HG03103 (cell line): Measurements from ENCODE around the gene PRAMEF8.
"Not testable (repeated sequence)": the region's sequence is repeated elsewhere in the genome, so short reads cannot be mapped to it uniquely, and the experiment has no call there.

Source experiments
- ATAC-seq: cut with Tn5 transposase; IDR thresholded peaks from one replicate; pipeline ENCODE4 v1.9.1; 2021; ENCODE audit warnings: low read depth; ENCODE audit not compliant: unreplicated experiment

The PRAMEF8 gene

DNA sequence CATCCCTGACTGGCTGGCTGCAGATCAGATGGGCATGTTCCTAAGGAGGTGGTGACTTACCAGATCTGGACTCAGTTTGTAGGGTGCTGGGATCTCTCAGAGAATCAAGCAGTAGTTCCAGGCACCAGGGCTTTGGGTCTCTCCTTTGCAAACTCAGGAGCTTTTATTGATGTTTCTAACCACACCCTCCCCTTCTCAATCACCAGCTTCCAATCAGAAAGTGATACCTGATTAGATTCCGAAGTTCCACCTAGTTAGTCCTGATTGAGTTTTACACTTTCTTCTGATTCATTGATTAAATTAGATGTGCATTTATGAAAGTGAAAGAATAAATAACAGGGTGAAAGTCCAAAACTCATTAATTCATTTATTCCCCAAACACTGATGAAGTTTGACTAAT, at the start of gene PRAMEF8:
Gene PRAMEF8, minus strand, starts transcription at position 101 of the 400 bp plus-strand sequence. CDS start 1,046 bp downstream, outside the sequence.
- not testable (repeated sequence) for ATAC-seq

DNA sequence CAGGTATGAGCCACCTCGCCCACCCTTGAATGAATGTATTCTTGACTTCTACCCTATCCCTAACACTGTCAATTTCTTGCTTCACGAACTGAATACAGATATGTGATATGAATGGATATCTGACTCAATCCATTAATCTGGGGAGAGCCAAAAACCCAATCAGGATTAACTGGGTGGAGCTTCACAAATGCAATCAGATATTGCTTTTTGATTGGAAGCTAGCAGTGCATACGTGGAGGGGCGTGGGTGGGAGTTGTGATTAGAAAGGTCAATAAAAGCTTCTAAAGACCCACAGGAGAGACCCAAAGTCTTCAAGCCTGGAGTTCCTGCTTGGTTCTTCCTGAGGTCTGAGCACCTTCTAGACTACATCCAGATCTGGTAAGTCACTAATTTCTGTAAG, 30.3 kb upstream of the PRAMEF8 start, which contains the start of gene PRAMEF15:
Gene PRAMEF15, plus strand, starts transcription at position 301 of the 400 bp plus-strand sequence. CDS start 2,827 bp downstream, outside the sequence.
- not testable (repeated sequence) for ATAC-seq

- not testable (repeated sequence) for ATAC-seq
Observed at GRCh38 chr1:13303239-13303638, 18.3 kb upstream of the PRAMEF8 start, which contains the start of gene PRAMEF33. Gene PRAMEF33, plus strand, starts transcription at chr1:13303539. Its CDS starts 2,416 bp downstream, at chr1:13305955.

GRCh38 chr1:13302197-13302596, 17.3 kb upstream of the PRAMEF8 start:
- ATAC-seq = not testable (repeated sequence)

- ATAC-seq = not testable (repeated sequence)
Observed at GRCh38 chr1:13298699-13299098, 13.8 kb upstream of the PRAMEF8 start.

GRCh38 chr1:13297216-13297931, 12.4 kb upstream of the PRAMEF8 start:
- not testable (repeated sequence) for ATAC-seq

GRCh38 chr1:13289030-13289429, 4.1 kb upstream of the PRAMEF8 start:
- ATAC-seq = not testable (repeated sequence)

DNA sequence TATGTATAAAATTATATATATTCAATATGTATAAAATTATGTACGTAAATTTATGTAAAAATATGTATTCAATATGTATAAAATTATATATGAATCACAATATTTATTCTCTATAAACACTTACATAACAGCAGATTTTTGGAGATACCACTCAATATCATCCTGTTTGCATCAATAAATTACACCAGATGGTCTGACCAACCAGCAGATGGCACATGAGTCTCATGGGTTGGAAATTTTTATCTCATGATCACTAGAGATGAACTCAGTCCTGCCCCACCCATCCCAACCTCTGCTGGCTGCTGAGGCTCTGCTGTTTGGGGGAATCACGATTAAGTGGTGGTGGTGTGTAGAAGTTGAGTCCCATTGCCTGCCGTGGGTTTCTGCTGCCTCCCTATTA, 5.3 kb downstream of the PRAMEF8 start:
- not testable (repeated sequence) for ATAC-seq

- not testable (repeated sequence) for ATAC-seq
Observed at GRCh38 chr1:13277016-13277415, 7.9 kb downstream of the PRAMEF8 start.

DNA sequence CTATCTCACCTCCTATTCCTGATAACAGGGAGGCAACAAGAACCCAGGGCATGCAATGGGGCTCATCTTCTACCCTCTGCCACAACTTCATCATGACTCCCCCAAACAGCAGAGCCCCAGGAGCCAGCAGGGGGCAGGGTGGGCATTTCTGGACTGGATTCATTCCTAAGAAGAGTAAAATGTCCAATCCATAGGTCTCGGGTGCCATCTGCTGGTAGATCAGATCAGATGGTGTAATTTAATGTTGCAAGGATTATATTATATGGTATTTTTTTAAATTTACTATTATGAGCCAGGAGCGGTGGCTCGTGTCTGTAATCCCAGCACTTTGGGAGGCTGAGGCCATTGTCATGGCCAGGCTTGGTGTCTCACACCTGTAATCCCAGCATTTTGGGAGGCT, 19.8 kb downstream of the PRAMEF8 start:
- not testable (repeated sequence) for ATAC-seq

DNA sequence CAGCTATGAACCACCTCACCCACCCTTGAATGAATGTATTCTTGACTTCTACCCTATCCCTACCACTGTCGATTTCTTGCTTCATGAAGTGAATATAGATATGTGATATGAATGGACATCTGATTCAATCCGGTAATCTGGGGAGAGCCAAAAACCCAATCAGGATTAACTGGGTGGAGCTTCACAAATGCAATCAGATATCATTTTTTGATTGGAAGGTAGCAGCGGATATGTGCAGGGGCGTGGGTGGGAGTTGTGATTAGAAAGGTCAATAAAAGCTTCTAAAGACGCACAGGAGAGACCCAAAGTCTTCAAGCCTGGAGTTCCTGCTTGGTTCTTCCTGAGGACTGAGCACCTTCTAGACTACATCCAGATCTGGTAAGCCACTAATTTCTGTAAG, 31.0 kb downstream of the PRAMEF8 start, which contains the start of gene PRAMEF5:
Gene PRAMEF5, plus strand, starts transcription at position 301 of the 400 bp plus-strand sequence. CDS start 5,071 bp downstream, outside the sequence.
- ATAC-seq = not testable (repeated sequence)

DNA sequence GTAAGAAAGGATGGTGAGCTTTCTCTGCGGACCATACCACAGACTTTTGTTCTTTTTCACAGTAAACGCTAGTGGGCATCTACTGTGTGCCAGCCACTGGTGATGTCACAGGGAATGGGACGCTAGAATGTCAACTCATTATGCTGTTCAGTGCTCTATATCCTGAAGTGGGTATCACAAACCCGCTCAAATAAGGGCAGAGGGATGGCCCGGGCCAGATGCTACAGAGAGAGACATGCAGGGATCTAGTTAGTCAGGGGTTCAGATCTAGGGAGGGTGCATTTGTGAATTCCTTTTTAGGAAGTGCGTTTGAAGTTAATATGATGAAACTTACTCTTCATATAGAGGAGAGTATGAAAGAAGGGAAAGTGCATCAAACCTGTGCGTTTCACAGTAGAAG, 37.8 kb downstream of the PRAMEF8 start:
- ATAC-seq = not testable (repeated sequence)

DNA sequence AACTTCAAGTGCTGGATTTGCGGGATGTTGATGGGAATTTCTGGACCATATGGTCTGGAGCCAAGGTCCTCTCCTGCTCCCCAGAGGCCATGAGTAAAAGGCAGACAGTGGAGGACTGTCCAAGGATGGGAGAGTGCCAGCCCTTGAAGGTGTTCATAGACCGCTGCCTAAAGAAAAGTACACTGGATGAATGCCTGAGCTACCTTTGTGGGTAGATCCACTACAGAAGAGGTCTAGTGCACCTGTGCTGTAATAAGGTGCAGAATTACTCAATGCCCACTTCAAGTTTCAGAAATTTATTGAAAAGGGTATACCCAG, 38.4 kb downstream of the PRAMEF8 start:
- ATAC-seq = not testable (repeated sequence)

GRCh38 chr1:13245841-13246553, 38.9 kb downstream of the PRAMEF8 start:
- not testable (repeated sequence) for ATAC-seq

- not testable (repeated sequence) for ATAC-seq
Observed at GRCh38 chr1:13243536-13244263, 41.2 kb downstream of the PRAMEF8 start.

GRCh38 chr1:13239633-13240032, 45.3 kb downstream of the PRAMEF8 start:
- not testable (repeated sequence) for ATAC-seq

GRCh38 chr1:13237572-13237971, 47.4 kb downstream of the PRAMEF8 start:
- not testable (repeated sequence) for ATAC-seq

- not testable (repeated sequence) for ATAC-seq
Observed at GRCh38 chr1:13234057-13234456, 50.9 kb downstream of the PRAMEF8 start.

DNA sequence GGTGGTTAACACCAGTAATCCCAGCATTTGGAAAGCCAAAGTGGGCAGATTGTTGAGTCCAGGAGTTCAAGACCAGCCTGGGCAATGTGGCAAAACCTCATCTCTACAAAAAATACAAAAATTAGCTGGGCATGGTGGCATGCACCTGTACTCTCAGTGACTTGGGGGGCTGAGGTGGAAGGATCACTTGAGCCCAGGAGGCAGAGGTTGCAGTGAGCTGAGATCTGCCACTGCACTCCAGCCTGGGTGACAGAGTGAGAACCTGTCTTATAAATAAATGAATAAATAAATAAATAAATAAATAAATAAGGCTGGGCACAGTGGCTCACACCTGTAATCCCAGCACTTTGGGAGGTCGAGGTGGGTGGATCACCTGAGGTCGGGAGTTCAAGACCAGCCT, 52.9 kb downstream of the PRAMEF8 start:
- ATAC-seq = not testable (repeated sequence)
